Suprapubic skin (tissue), 3 donors: Measurements from ENCODE around the gene LIMA1.

Experiments
- POLR2AphosphoS5 ChIP-seq, 3 donors: sonication (generic); formaldehyde crosslinking; IDR thresholded peaks; one replicate each; pipeline ENCODE4 v1.6.1; 2017; ENCODE audit warnings: antibody characterized with exemption in 3 of 3
- TF ChIP-seq, protein P1 (sequence below), 2 donors: fragments of 200-600 bp in 1 of 2; fragments of 450-650 bp in 1 of 2; sonication (generic) in 1 of 2; IDR thresholded peaks; one replicate each; pipeline ENCODE4 v1.5.1; 2016 to 2019; ENCODE audit warnings: antibody characterized with exemption in 2 of 2, mild to moderate bottlenecking in 1 of 2, moderate library complexity in 1 of 2

GRCh38 chr12:50219544-50219943 lies 63.8 kb downstream of the LIMA1 start:
- no peak for TF ChIP-seq POLR2AphosphoS5 (IDR thresholded peaks at IDR 0.05)
- TF ChIP-seq, protein P1, sequence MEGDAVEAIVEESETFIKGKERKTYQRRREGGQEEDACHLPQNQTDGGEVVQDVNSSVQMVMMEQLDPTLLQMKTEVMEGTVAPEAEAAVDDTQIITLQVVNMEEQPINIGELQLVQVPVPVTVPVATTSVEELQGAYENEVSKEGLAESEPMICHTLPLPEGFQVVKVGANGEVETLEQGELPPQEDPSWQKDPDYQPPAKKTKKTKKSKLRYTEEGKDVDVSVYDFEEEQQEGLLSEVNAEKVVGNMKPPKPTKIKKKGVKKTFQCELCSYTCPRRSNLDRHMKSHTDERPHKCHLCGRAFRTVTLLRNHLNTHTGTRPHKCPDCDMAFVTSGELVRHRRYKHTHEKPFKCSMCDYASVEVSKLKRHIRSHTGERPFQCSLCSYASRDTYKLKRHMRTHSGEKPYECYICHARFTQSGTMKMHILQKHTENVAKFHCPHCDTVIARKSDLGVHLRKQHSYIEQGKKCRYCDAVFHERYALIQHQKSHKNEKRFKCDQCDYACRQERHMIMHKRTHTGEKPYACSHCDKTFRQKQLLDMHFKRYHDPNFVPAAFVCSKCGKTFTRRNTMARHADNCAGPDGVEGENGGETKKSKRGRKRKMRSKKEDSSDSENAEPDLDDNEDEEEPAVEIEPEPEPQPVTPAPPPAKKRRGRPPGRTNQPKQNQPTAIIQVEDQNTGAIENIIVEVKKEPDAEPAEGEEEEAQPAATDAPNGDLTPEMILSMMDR (IDR thresholded peaks at IDR 0.05) = no peak
